Measurements from ENCODE around the gene ADCY1.
A peak's percentile ranks its signal among the peaks of the same experiment; 100 is the strongest.
"Not testable (repeated sequence)": the region's sequence is repeated elsewhere in the genome, so short reads cannot be mapped to it uniquely, and the experiment has no call there.

ADCY1 gene

DNA sequence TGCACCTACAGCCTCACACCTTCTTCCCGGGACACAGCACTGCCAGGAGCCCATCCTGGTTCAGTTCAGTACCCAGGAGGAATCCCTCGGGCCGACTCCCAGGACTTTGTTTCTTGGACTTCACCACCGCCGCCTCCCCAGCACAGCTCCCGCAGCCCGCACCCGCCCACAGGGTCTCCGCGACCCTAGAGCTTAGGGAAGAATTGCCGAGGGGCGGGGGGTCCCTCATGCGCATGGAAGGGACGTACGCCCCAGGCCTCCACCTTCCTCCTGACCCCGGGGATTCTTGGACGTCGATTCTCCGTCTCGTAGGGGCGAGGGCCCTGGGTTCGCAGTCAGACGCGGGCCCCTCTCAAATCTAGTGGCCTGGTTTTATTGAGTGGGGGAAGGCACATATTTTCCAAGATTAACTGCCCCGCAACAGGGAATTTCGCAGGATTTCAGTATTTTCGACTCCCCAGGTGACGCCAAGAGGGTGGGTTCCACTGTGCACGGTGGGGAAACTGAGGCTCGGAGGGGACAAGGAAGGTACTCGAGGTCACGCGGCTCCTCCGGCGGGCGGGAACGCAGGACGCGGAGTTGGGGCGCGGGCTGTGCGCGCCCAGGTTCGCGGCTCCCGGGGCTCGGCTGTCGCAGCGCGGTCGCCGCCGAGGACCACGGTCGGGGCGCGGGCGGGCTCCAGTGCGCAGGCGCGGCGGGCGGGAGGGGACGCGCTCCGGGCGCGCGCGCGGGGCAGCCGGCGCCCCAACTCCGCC is at the start of gene ADCY1:
TSS of gene ADCY1 (plus strand) at position 708 of the 755 bp plus-strand sequence. CDS start 176 bp downstream, outside the sequence.
- DNase-seq: peak; percentile 46

DNA sequence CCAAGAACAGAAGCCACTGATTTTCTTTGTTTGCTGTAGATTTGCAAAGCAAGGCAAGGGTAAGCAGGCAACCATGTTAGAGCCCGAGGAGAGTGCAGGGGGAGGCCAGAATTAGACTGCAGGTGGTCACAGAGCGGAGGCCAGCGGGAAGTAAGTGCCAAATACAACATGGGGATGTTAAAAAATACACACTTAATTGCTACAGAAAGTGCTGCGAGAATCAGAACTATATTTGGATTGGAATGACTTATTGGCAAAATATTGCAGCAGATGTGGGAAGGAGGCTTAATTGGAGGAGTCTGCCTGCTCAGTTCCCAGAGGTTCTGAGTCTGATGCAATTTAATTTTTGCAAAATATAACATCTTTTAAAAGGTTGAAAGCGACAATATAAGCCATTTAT is 49.7 kb upstream of the ADCY1 start:
- DNase-seq: no peak

DNA sequence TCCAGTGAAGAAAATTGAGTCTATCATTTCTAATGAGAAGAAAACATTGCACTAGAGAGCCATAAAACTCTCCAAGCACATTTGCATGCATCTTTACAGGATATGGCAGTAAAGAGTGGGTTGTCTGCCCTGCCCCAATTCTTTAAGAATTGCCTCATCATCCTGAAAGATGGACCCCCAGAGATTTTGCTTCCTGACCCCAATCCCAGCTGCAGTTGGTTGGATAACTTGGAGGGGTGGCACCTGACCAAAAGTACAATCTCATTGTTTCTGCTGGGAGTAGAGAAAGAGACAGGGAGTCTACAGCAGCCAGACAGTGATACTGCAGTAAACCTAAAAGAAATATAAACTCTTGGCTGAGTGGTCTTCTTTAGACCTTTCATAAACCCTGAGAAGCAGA is 49.1 kb upstream of the ADCY1 start:
- DNase-seq: no peak

GRCh38 chr7:45543473-45543872 is 30.7 kb upstream of the ADCY1 start:
- no peak for DNase-seq

- not testable (repeated sequence) for DNase-seq
Measured at GRCh38 chr7:45545105-45545710, 29.0 kb upstream of the ADCY1 start.

DNA sequence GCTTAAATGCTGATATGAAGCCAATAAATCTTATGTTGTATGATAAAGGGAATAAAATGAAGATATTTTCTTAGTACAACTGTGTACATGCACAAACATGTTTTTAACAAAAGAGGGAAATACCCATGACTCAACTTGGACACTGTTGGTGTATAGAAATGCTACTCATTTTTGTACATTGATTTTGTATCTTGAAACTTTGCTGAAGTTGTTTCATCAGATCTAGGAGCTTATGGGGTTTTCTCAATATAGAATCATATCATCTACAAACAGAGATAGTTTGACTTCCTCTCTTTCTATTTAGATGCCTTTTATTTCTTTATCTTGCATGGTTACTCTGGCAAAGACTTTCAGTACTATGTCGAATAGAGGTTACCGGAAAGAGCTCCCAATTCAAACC is 25.3 kb upstream of the ADCY1 start:
- DNase-seq: not testable (repeated sequence)

DNA sequence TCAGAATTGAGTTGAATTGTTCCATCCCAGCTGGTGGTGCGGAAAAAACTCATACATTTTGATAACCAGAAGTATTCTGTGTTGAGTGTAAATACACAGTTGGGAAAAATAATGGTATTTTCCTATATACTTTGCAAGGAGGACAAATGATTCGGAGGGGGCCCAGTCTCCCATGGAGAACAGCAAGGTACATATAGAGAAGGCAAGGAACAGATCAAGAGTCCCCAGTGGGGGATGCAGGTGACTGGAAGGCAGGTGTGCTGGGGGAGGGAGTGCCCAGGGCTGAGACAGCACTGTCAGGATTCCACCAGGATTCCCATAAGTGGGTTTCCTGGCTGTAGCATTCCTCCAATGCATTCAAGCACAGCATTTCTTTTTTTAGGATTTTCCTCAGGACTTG is 10.8 kb upstream of the ADCY1 start:
- no peak for DNase-seq

GRCh38 chr7:45563941-45564461 is 10.2 kb upstream of the ADCY1 start:
- no peak for DNase-seq

DNA sequence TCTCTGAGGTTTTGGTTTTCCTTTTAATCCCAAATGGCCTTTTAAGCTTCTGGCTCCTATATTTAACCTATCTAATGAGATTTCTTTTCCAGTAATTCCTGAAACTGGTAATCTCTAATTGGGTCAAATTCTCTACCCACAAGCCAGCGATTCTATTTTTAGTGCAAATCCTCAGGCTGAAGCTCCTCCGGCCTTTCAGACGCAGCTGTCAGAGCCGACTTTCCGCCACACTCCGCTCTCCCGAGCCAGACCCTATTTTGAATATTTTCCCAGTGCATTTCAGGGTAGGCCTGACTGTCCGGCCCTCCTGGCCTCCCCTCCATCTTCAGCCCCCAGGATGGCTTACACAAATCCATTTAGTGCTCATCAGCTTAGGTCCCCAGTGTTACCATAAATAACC is 9.7 kb upstream of the ADCY1 start:
- DNase-seq: no peak

- DNase-seq: no peak
Measured at GRCh38 chr7:45564886-45565455, 9.2 kb upstream of the ADCY1 start.

- DNase-seq: no peak
Measured at GRCh38 chr7:45566386-45566785, 7.8 kb upstream of the ADCY1 start.

- no peak for DNase-seq
Measured at GRCh38 chr7:45566961-45567360, 7.2 kb upstream of the ADCY1 start.

DNA sequence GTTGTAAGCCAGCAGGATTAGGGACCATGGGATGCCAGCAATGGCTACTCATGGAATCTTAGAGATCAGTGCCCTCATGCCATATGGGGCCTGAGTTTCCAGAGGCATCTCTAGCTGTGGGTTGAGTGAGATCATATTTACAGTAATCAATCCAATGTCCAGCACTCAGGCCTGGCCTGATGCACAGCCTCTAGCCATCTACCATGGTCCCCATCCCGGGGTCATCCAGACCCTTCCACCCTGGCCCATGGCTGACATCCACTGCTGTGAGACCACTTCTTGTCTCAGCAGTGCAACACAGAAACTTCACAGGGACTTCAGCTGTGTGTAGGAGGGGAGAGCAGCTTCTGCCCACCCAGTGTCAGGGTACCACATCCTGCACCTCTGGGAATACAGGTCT is 6.5 kb upstream of the ADCY1 start:
- DNase-seq: no peak

DNA sequence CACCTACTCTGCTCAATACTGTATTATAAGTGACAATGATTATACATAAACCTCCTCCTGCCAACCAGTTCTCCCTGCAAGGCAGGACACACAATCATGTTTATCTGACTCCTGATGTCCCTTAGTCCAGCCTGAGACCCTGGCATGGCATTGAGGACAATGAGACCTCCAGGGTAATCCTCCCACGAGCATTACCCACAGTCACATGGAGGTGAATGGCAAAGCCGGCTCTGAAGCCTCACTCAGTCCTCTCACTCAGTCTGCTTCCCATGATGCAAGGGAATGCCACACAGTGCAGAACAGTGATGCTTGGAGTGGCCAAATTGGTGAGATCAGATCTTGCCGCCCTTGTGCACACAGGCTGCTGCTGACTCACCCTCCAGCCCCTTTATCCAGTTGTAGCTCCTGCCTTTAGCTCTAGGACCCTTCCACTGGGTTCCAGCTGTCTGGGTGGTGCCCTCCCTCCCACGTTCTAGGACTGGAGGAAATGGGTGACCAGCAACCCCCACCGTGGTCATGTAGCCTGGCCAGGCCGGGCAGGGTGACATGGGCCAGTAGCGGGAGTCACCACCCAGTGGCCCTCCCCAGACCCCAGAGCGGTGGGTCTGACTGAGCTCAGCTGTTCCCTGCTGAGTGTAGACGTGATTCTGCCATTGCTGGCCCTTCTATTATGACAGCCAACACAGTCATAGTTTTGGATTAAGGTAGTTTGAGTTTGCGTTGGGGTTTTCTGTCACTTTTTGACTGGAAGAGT is 5.5 kb upstream of the ADCY1 start:
- DNase-seq: no peak

- no peak for DNase-seq
Measured at GRCh38 chr7:45569290-45569685, 4.9 kb upstream of the ADCY1 start.

DNA sequence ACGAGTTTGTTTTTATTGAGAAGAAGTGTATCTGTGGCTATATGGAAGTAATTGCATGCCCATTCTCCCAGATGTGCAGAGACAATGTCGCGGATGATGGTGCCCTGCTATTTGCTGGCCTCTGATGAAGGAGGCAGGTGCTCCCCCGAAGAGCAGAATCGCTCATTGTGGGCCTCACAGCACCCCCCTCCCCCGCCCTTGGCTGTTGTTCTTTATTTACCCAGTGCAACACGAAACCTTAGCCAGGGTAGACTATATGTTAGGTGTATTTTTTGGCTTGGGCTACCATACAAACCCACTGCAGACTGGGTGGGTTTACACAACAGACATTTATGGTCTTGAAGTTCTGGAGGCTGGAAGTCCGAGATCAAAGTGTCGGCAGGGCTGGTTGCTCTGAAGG is 3.4 kb upstream of the ADCY1 start:
- DNase-seq: no peak

DNA sequence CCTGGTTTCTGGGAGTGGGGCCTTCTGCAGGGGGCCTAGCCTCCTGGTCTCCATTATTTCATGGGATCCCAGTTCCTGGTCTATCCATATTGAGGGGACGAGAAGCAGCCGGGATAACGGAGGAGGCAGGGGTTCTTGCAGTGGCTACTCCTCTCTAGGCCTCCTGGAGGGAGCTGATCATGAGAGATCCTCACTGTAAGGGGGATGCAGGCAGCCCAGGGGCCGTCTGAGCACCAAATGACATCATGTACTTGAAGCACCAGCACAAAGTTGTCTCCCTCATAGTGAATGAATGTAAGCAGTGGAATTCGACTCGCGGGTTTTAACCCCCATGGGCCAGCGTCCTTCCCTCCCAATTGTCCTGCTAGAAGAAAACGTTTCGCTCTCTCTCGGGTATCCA is 964 bp upstream of the ADCY1 start:
- DNase-seq: no peak

DNA sequence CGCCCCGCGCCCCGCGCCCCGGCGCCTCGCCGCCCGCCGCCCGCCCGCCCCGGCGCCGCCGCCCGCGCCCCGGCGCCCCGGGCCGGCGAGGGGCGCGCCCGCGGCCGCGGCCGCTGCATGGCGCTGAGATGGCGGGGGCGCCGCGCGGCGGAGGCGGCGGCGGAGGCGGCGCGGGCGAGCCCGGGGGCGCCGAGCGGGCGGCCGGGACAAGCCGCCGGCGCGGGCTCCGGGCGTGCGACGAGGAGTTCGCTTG is 174 bp downstream of the ADCY1 start:
- no peak for DNase-seq

DNA sequence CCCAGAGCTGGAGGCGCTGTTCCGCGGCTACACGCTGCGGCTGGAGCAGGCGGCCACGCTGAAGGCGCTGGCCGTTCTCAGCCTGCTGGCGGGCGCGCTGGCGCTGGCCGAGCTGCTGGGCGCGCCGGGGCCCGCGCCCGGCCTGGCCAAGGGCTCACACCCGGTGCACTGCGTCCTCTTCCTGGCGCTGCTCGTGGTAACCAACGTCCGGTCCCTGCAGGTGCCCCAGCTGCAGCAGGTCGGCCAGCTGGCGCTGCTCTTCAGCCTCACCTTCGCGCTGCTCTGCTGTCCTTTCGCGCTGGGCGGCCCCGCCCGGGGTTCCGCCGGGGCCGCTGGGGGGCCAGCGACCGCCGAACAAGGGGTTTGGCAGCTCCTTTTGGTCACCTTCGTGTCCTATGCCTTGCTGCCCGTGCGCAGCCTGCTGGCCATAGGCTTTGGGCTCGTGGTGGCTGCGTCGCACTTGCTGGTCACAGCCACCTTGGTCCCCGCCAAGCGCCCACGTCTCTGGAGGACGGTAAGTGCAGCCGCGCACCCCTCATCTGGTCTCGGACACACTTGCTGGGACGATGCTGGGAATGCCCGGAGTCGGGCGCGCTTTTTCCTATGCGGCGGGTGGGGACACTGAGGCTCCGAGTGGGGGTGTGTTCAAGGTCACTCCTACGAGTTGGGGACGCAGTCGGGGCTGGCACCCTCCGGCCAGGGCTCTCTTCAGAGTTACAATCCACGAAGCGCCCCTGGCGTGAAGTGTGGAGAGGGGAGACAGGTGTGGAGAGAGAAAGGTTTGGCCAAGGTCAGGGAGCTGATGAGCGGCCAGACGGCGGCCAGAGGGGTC is 717 bp downstream of the ADCY1 start:
- DNase-seq: peak; percentile 30

DNA sequence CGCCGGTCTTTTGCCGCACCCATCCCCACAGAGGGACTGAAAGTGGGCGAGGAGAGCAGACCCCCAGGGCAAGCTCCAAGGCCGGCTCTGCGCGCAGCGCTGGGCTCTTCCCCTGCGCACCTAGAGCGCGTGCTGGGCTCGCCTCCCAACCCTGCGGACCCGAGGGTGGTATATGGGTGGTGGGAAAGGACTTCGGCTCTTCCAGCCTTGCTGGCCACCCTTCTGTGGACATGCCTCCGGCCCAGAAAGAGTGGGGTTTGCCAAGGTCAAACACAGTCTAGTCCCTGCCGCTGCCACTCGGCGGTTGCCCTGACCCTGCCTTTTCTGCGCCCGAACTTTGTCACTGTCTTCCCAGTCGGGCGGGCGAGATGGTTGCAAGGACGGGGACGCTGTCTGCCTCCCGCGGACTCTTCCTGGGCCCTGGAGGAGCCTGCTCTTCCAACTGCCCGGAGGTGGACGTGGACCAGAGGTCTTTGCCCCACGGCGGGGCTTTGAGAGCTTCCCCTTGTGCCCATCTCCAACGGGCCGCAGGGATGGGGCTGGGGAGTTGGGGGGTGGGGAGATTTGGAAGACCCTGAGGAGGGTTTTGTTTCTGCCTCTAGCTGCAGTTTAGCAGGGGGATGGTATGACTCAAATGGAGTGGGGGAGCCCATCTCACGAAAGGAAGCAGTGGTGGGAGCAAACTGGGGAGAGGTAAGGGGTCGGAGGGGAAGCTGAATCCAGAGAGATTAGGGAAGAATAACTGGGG is 1.5 kb downstream of the ADCY1 start:
- no peak for DNase-seq

DNA sequence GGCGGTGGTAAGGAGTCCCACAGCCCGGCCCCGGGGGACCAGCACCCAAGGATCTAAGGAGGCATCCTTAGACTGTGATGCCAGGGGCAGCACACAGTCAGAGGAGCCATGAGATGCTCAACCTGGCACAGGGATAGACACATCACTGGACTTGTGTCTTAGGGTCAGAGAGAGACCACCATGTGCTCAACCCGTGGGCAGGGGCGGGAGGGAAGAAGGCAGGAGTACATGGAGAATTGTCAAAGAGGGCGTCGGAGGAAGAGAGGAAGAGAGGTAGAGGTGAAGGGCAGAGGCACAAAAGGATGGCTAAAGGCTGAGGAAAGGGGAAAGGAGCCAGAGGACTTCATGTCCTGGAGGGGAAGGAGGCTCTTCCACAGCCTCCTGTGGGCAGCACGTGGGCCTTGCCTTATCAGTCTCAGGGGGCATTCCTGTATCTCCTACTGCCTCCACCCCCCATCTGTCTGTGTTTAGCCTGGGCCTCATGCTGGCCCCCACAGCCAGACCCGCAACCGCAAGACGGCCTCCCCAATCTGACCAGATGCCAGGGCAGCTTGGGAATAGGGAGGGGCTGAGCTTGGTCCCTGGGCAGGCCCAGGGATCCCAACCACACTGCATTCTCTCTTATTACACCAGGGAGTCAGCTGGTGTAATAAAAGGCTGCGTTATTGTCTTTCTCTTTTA is 2.2 kb downstream of the ADCY1 start:
- DNase-seq: no peak

GRCh38 chr7:45578022-45578421 is 3.9 kb downstream of the ADCY1 start:
- DNase-seq: no peak

Measured in stimulated activated CD4-positive, alpha-beta T cell treated with anti-CD3 and anti-CD28 coated beads, Interleukin-15, amount 100 ng/mL, for 24 hours (primary cell).